IPS-18a (cell line): ENCODE data around the gene LSM14A.

ENCODE experiments used
- H3K27ac ChIP-seq: one replicate; pipeline ENCODE4 v1.5.1; 2013; ENCODE audit warnings: low read length
- H3K27me3 ChIP-seq: one replicate; pipeline ENCODE4 v1.6.1; 2013; ENCODE audit warnings: mild to moderate bottlenecking, low read length; ENCODE audit not compliant: control insufficient read depth, insufficient read depth
- H3K36me3 ChIP-seq: one replicate; pipeline ENCODE4 v1.6.1; 2013; ENCODE audit warnings: low read depth, low read length; ENCODE audit not compliant: control insufficient read depth
- H3K4me1 ChIP-seq: one replicate; pipeline ENCODE4 v1.6.1; 2013; ENCODE audit warnings: low read depth, low read length; ENCODE audit not compliant: control insufficient read depth
- H3K4me3 ChIP-seq: one replicate; pipeline ENCODE4 v1.5.1; 2013; ENCODE audit warnings: low read length
- H3K9ac ChIP-seq: one replicate; pipeline ENCODE4 v1.6.1; 2013; ENCODE audit warnings: mild to moderate bottlenecking, low read length, moderate library complexity
- H3K9me3 ChIP-seq: one replicate; pipeline ENCODE4 v1.6.1; 2013; ENCODE audit warnings: low read depth, low read length; ENCODE audit not compliant: control insufficient read depth

The LSM14A gene

DNA sequence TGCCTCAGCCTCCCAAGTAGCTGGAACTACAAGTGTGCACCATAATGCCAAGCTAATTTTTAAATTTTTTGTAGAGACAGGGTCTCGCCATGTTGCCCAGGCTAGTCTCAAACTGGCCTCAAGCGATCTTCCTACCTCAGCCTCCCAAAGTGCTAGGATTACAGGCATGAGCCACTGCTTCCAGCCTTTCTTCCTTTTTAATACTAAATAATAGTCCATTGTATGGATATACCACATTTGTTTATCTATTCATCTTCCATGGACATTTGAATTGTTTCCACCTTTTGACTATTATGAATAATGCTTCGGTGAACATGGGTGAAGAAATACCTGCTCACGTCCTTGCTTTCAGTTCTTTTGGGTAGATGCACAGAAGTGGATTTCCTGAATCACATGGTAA, 106.5 kb downstream of the LSM14A start:
- no peak overlapping the region for H3K9ac ChIP-seq

More for the DNA sequence above, 106.5 kb downstream of the LSM14A start:
- no peaks in the 10 kb centered on the region for H3K4me1 ChIP-seq
- H3K9me3 ChIP-seq: no peaks in the 10 kb centered on the region
- no peak overlapping the region for H3K27ac ChIP-seq
- H3K36me3 ChIP-seq: no peaks in the 10 kb centered on the region
- H3K27me3 ChIP-seq: no peaks in the 10 kb centered on the region
- no peak overlapping the region for H3K4me3 ChIP-seq
